OCI-LY1 (cell line): ENCODE results near the gene CLCA2.

Source experiments
- EZH2 ChIP-seq: fragments of 200-600 bp; sonication (generic), shearing (Covaris generic); IDR thresholded peaks from 2 replicates; pipeline ENCODE4 v1.8.0; 2017; ENCODE audit warnings: borderline replicate concordance, mixed run types, mild to moderate bottlenecking, antibody characterized with exemption, low read length, moderate library complexity, mixed read lengths
- TF ChIP-seq, protein P1 (sequence below): fragments of 200-600 bp; sonication (generic), shearing (Covaris generic); IDR thresholded peaks from 2 replicates; pipeline ENCODE4 v1.5.1; 2017; ENCODE audit warnings: mild to moderate bottlenecking, antibody characterized with exemption, low read length, moderate library complexity, mixed read lengths

DNA sequence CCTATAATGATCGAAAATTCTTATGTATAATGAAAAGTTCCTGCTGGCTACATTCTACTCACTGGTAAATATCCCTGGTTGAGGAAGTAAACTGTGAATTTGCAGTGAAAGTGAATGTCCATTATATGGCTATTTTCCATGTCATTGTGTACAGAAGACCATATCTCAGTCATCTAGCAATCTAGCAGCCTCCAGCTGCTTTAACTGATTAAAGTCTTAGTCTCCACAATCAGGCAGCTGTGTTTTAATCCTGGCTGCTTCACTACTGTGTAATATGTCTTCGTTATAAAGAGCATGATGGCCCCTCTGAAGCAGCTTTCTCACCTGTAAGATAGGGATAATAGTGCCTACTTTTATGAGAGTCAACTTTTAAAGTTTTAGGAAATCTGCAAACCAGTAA lies 11.4 kb downstream of the CLCA2 start:
- TF ChIP-seq, protein P1, sequence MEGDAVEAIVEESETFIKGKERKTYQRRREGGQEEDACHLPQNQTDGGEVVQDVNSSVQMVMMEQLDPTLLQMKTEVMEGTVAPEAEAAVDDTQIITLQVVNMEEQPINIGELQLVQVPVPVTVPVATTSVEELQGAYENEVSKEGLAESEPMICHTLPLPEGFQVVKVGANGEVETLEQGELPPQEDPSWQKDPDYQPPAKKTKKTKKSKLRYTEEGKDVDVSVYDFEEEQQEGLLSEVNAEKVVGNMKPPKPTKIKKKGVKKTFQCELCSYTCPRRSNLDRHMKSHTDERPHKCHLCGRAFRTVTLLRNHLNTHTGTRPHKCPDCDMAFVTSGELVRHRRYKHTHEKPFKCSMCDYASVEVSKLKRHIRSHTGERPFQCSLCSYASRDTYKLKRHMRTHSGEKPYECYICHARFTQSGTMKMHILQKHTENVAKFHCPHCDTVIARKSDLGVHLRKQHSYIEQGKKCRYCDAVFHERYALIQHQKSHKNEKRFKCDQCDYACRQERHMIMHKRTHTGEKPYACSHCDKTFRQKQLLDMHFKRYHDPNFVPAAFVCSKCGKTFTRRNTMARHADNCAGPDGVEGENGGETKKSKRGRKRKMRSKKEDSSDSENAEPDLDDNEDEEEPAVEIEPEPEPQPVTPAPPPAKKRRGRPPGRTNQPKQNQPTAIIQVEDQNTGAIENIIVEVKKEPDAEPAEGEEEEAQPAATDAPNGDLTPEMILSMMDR, result no peak
- no peak for TF ChIP-seq EZH2
